C4-2B (cell line): Measurements from ENCODE around the gene NRTN.

Experiments
- CTCF ChIP-seq: fragments of 450-650 bp; conservative IDR thresholded peaks from 2 replicates; pipeline ENCODE4 v1.5.1; 2017; ENCODE audit warnings: mild to moderate bottlenecking
- ZFX ChIP-seq: fragments of 450-650 bp; IDR thresholded peaks from 2 replicates; pipeline ENCODE4 v1.6.1; 2017

GRCh38 chr19:5806133-5806489 lies 1.2 kb downstream of the NRTN start:
- TF ChIP-seq CTCF: no peak; the same call in 1 of the 2 replicates
- TF ChIP-seq ZFX: no peak
